GM12878 (cell line): ENCODE results near the gene RPS6KA5. TPM values are rescaled to one million over a fixed set of nuclear protein-coding genes. Genes with fewer than 3 reads are reported as not detected.
"Not testable (repeated sequence)": the region's sequence is repeated elsewhere in the genome, so short reads cannot be mapped to it uniquely, and the experiment has no call there.

ENCODE experiments used
- ATAC-seq: fragments of 200-7000 bp; cut with Tn5 transposase; 3 replicates; pipeline ENCODE4 v1.9.1; 2020; ENCODE audit warnings: mild to moderate bottlenecking, moderate library complexity
- BruUV-seq: library from RNA; stranded (reverse); fragments of 400-500 nt; replicated peaks from 2 replicates; lab custom pipeline; 2021; lab: Mats Ljungman, UMichigan
- CTCF ChIA-PET: fragments of 300-600 bp; sonication (Branson Sonifier 250); formaldehyde crosslinking; extraction: SDS; loops from one replicate; lab custom pipeline; 2021; ENCODE audit warnings: inconsistent platforms; lab: Yijun Ruan, JAX
- POLR2A ChIA-PET: fragments of 350-600 bp; formaldehyde crosslinking; extraction: SDS; loops from one replicate; lab custom pipeline; 2021; ENCODE audit warnings: inconsistent platforms; lab: Charles Lee
- RAD21 ChIA-PET: fragments of 300-600 bp; sonication (Branson Sonifier 250); formaldehyde crosslinking; loops from one replicate; lab custom pipeline; 2023; ENCODE audit warnings: antibody characterized with exemption; ENCODE audit not compliant: unreplicated experiment; lab: Charles Lee
- SMC1A ChIA-PET: fragments of 300-600 bp; sonication (Branson Sonifier 250); formaldehyde crosslinking; loops from one replicate; lab custom pipeline; 2023; ENCODE audit not compliant: unreplicated experiment, uncharacterized antibody; lab: Charles Lee
- DNase-seq: peaks from one replicate; pipeline ENCODE4 v3.0.0-alpha.2; 2011; ENCODE audit warnings: low read depth, low spot score
- FAIRE-seq: peaks from 3 replicates; lab custom pipeline; 2011; peaks lifted over from hg19 to GRCh38; lab: Jason Lieb, UNC
- H2AFZ ChIP-seq: 2 replicates; pipeline ENCODE4 v1.6.0; 2011; ENCODE audit warnings: low read depth, low read length, control low read depth; ENCODE audit not compliant: control insufficient read depth
- H3K27ac ChIP-seq: 2 replicates; pipeline ENCODE4 v1.5.1; 2011; ENCODE audit warnings: control low read depth; ENCODE audit not compliant: control insufficient read depth, insufficient read depth
- H3K27me3 ChIP-seq, 2 experiments: replicated peaks in 1 of 2; 2 replicates each; pipeline versions ENCODE4 v1.6.0 to v1.6.1; 2011; ENCODE audit warnings: low read length in 1 of 2; ENCODE audit not compliant: control insufficient read depth in 2 of 2, insufficient read depth in 2 of 2
- H3K36me3 ChIP-seq, 2 experiments: 2 replicates each; pipeline ENCODE4 v1.5.1; 2011; ENCODE audit warnings: low read length in 1 of 2; ENCODE audit not compliant: control insufficient read depth in 2 of 2, insufficient read depth in 2 of 2
- H3K4me1 ChIP-seq: 2 replicates; pipeline ENCODE4 v1.6.1; 2011; ENCODE audit warnings: mild to moderate bottlenecking, low read length, moderate library complexity, mixed read lengths; ENCODE audit not compliant: control insufficient read depth, insufficient read depth
- H3K4me2 ChIP-seq: 2 replicates; pipeline ENCODE4 v1.6.0; 2011; ENCODE audit warnings: control low read depth; ENCODE audit not compliant: control insufficient read depth, insufficient read depth
- H3K4me3 ChIP-seq: fragments of 200-600 bp; sonication (generic); 2 replicates; pipeline ENCODE4 v1.5.1; 2016
- H3K79me2 ChIP-seq: 2 replicates; pipeline ENCODE4 v1.6.0; 2011; ENCODE audit warnings: low read length; ENCODE audit not compliant: control insufficient read depth, insufficient read depth
- H3K9ac ChIP-seq: 2 replicates; pipeline ENCODE4 v1.8.0; 2011; ENCODE audit warnings: low read length, control low read depth, mixed read lengths; ENCODE audit not compliant: control insufficient read depth, insufficient read depth
- H3K9me3 ChIP-seq: replicated peaks from 3 replicates; pipeline ENCODE4 v1.5.1; 2011; ENCODE audit warnings: mild to moderate bottlenecking, low read length; ENCODE audit not compliant: control insufficient read depth, insufficient read depth
- H4K20me1 ChIP-seq: 2 replicates; pipeline ENCODE4 v1.6.0; 2011; ENCODE audit not compliant: control insufficient read depth, insufficient read depth
- ATF7 ChIP-seq: fragments of 450-650 bp; IDR thresholded peaks from 2 replicates; pipeline ENCODE4 v1.6.1; 2016; ENCODE audit warnings: low read depth, mild to moderate bottlenecking
- EP300 ChIP-seq, 2 experiments: fragments of 150-350 bp in 1 of 2; IDR thresholded peaks; 2 replicates each; pipeline ENCODE4 v1.6.1; 2011 to 2012; ENCODE audit warnings: low read depth in 2 of 2, low read length in 2 of 2, borderline replicate concordance in 1 of 2, improper control_type of control experiment in 1 of 2, inconsistent platforms in 1 of 2; ENCODE audit not compliant: control insufficient read depth in 1 of 2
- FOXM1 ChIP-seq: IDR thresholded peaks from 2 replicates; pipeline ENCODE4 v1.6.1; 2012; ENCODE audit warnings: low read depth, mild to moderate bottlenecking, inconsistent platforms, low read length, moderate library complexity
- IKZF2 ChIP-seq, 2 experiments: fragments of 450-650 bp; IDR thresholded peaks; 2 replicates each; pipeline ENCODE4 v1.6.1; 2017; ENCODE audit warnings: mild to moderate bottlenecking in 2 of 2, moderate library complexity in 2 of 2
- IRF4 ChIP-seq: IDR thresholded peaks from 2 replicates; pipeline ENCODE4 v1.6.1; 2011; ENCODE audit warnings: low read depth, low read length
- JUNB ChIP-seq: IDR thresholded peaks from 2 replicates; pipeline ENCODE4 v1.6.1; 2016; ENCODE audit warnings: antibody characterized with exemption, mild to moderate bottlenecking
- MTA2 ChIP-seq: fragments of 450-650 bp; IDR thresholded peaks from 2 replicates; pipeline ENCODE4 v1.6.1; 2016; ENCODE audit warnings: low read depth, mild to moderate bottlenecking, moderate library complexity
- NBN ChIP-seq: fragments of 450-650 bp; IDR thresholded peaks from 2 replicates; pipeline ENCODE4 v1.6.1; 2016
- RELB ChIP-seq: fragments of 450-650 bp; IDR thresholded peaks from 2 replicates; pipeline ENCODE4 v1.6.1; 2017; ENCODE audit warnings: low read depth, mild to moderate bottlenecking, moderate library complexity
- RUNX3 ChIP-seq: IDR thresholded peaks from 2 replicates; pipeline ENCODE4 v1.6.1; 2012; ENCODE audit warnings: low read length, inconsistent platforms
- SKIL ChIP-seq: fragments of 450-650 bp; IDR thresholded peaks from 2 replicates; pipeline ENCODE4 v1.6.1; 2017; ENCODE audit warnings: mild to moderate bottlenecking, low read depth, inconsistent platforms; ENCODE audit not compliant: poor library complexity, severe bottlenecking
- ZBTB40 ChIP-seq: fragments of 450-650 bp; IDR thresholded peaks from 2 replicates; pipeline ENCODE4 v1.6.1; 2016; ENCODE audit warnings: mild to moderate bottlenecking, moderate library complexity, borderline replicate concordance
- ZNF217 ChIP-seq: fragments of 450-650 bp; IDR thresholded peaks from 2 replicates; pipeline ENCODE4 v1.6.1; 2017; ENCODE audit warnings: antibody characterized with exemption, mild to moderate bottlenecking
- WGBS: methylation state at CpG from one replicate; pipeline ENCODE4 v1.1.6; 2016; ENCODE audit warnings: low lambda C conversion rate; ENCODE audit not compliant: insufficient replicate concordance, insufficient coverage; ENCODE audit errors: missing lambda C conversion rate; 5-methylcytosine and 5-hydroxymethylcytosine counted together
- in situ Hi-C: fragments of 300-500 bp; cut with MboI; formaldehyde crosslinking; loops from 9 replicates; pipeline ENCODE4 v1.14.3; 2018; ENCODE audit warnings: mixed read lengths
- intact Hi-C: fragments of 100-400 bp; cut with micrococcal nuclease; formaldehyde crosslinking; loops from one replicate; pipeline ENCODE4 v1.14.2; 2022; ENCODE audit not compliant: unreplicated experiment
- polyA plus RNA-seq, 11 experiments: library from polyadenylated mRNA; depleted of rRNA in 4 of 11; unstranded in 6 of 11; stranded (reverse) in 5 of 11; fragments of >200 nt; fragmentation: Nextera tagmentation in 4 of 11; fragmentation: Illumina TruSeq in 1 of 11; extraction: Ambion mirVana in 4 of 11; extraction: Trizol in 1 of 11; gene quantifications; 1 replicate in 1 of 11; 2 replicates in 10 of 11; pipeline versions ENCODE4 v1.2.1 to v1.2.3, GENCODE V29; 2011 to 2016; ENCODE audit warnings: inconsistent platforms in 2 of 11, missing spikeins in 2 of 11, low read depth in 1 of 11
- total RNA-seq, 4 experiments: library from RNA; depleted of rRNA in 3 of 4; stranded (reverse); fragments of >200 nt in 3 of 4; fragmentation: Illumina TruSeq in 1 of 4; extraction: Trizol in 1 of 4; gene quantifications; 2 replicates each; pipeline versions ENCODE4 v1.2.1 to v1.2.3, GENCODE V29; 2013 to 2021
- TF ChIP-seq, protein P1 (sequence below): fragments of 450-650 bp; IDR thresholded peaks from 2 replicates; pipeline ENCODE4 v1.6.1; 2016; ENCODE audit warnings: mild to moderate bottlenecking

The RPS6KA5 gene
- total and polyA plus RNA-seq, 10 of the 15 experiments (the other 5 are each of a cell fraction or from before 2014, with no cell fraction given), result 1.4 to 7.0 (median 3.7) TPM

- H3K4me3 ChIP-seq, H3K36me3 ChIP-seq, FAIRE-seq, in situ Hi-C loops, H3K79me2 ChIP-seq, H3K9ac ChIP-seq, H3K4me1 ChIP-seq, H3K9me3 ChIP-seq, intact Hi-C loops, H3K27me3 ChIP-seq, H4K20me1 ChIP-seq, BruUV-seq: not testable (repeated sequence)
- H2AFZ ChIP-seq, result peak overlapping the region; percentile 59
- POLR2A ChIA-PET, result interaction anchor here (0.6 to 1.1 kb wide), 7 partner anchors 11 to 91 kb away, joined by 3 to 9 read pairs (median 4); partner anchors contain the start of gene DGLUCY
- ATAC-seq (peak; percentile 92), DNase-seq (peak; percentile 80)
- H3K4me2 ChIP-seq, result peak overlapping the region; percentile 76
- RAD21 ChIA-PET, result interaction anchor here (0.6 to 1.3 kb wide), 6 partner anchors 10 to 93 kb away, joined by 3 to 4 read pairs (median 3); no protein-coding TSS in a partner anchor
- 12% methylated on average over 9 of the region's 9 CpGs for WGBS
- H3K27ac ChIP-seq, result peak overlapping the region; percentile 68
- CTCF ChIA-PET, result interaction anchor here (0.6 to 1.1 kb wide), 2 partner anchors 36 to 148 kb away, joined by 3 read pairs; no protein-coding TSS in a partner anchor
- SMC1A ChIA-PET, result interaction anchor here (0.7 to 1.7 kb wide), 7 partner anchors 10 to 356 kb away, joined by 3 to 9 read pairs (median 4); no protein-coding TSS in a partner anchor
- TF ChIP-seq ATF7, result peak; percentile 48; the same call in 1 of the 2 replicates
- peak; percentile 84 for TF ChIP-seq JUNB
- TF ChIP-seq RELB, result peak; percentile 49; the same call in 1 of the 2 replicates
- TF ChIP-seq SKIL, result peak; percentile 64
- peak in 1 of 2 experiments; percentile 51; a peak in 1 of 4 replicates for TF ChIP-seq IKZF2 (IDR thresholded peaks at IDR 0.05)
- 0 out of 2 replicates have a peak, but pooled peaks have one; percentile 24 for TF ChIP-seq IRF4
- TF ChIP-seq EP300 (IDR thresholded peaks at IDR 0.05; ENCODE audit: borderline replicate concordance in 1 of 2, control insufficient read depth in 1 of 2, low read depth in 2 of 2, low read length in 2 of 2), result 0 out of 4 replicates have a peak, but pooled peaks of 1 of the 2 experiments have one; percentile 53
- 0 out of 2 replicates have a peak, but pooled peaks have one; percentile 43 for TF ChIP-seq MTA2
- TF ChIP-seq ZBTB40, result peak; percentile 56; the same call in 1 of the 2 replicates
- TF ChIP-seq, protein P1, sequence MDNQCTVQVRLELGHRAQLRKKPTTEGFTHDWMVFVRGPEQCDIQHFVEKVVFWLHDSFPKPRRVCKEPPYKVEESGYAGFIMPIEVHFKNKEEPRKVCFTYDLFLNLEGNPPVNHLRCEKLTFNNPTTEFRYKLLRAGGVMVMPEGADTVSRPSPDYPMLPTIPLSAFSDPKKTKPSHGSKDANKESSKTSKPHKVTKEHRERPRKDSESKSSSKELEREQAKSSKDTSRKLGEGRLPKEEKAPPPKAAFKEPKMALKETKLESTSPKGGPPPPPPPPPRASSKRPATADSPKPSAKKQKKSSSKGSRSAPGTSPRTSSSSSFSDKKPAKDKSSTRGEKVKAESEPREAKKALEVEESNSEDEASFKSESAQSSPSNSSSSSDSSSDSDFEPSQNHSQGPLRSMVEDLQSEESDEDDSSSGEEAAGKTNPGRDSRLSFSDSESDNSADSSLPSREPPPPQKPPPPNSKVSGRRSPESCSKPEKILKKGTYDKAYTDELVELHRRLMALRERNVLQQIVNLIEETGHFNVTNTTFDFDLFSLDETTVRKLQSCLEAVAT, result peak; percentile 91
- TF ChIP-seq NBN, result peak; percentile 45; the same call in 1 of the 2 replicates
- peak; percentile 74 for TF ChIP-seq ZNF217
- peak; percentile 66 for TF ChIP-seq RUNX3
- TF ChIP-seq FOXM1, result peak; percentile 41; the same call in 1 of the 2 replicates
Measured at GRCh38 chr14:91022622-91023028, 37.8 kb downstream of the RPS6KA5 start.
